ENCODE data around the gene ANKRD33B. TPM values are rescaled to one million over a fixed set of nuclear protein-coding genes. Genes with fewer than 3 reads are reported as not detected.

Gene ANKRD33B
- total and polyA plus RNA-seq, 9 of the 15 experiments (the other 6 are each of a cell fraction or from before 2014, with no cell fraction given): 0.10 to 1.7 (median 0.40) TPM

GRCh38 chr5:10702911-10703491, 139.1 kb downstream of the ANKRD33B start (continued):
- TF ChIP-seq JUN (IDR thresholded peaks at IDR 0.05; ENCODE audit: borderline replicate concordance, low read depth, low read length) (peak; percentile 99), JUN (CRISPR knock-in tag; IDR thresholded peaks at IDR 0.05; ENCODE audit: borderline replicate concordance) (no peak), ELK3 (CRISPR knock-in tag; IDR thresholded peaks at IDR 0.05) (no peak), ZZZ3 (IDR thresholded peaks at IDR 0.05) (no peak), NKRF (IDR thresholded peaks at IDR 0.05; ENCODE audit: borderline replicate concordance) (no peak), SNAPC5 (CRISPR knock-in tag; IDR thresholded peaks at IDR 0.05) (no peak), ZNF239 (CRISPR knock-in tag; IDR thresholded peaks at IDR 0.05) (no peak), ZNF717 (CRISPR knock-in tag; IDR thresholded peaks at IDR 0.05) (no peak), SIX5 (IDR thresholded peaks at IDR 0.05; ENCODE audit: borderline replicate concordance in 1 of 2, insufficient read depth in 1 of 2, low read depth in 1 of 2, low read length in 2 of 2) (no peak), KDM1A (IDR thresholded peaks at IDR 0.05) (peak; percentile 64 to 81), ARID1B (IDR thresholded peaks at IDR 0.05) (peak; percentile 96), GATAD2A (IDR thresholded peaks at IDR 0.05) (no peak), ZNF696 (CRISPR knock-in tag; conservative IDR thresholded peaks at IDR 0.05) (no peak), CCAR2 (IDR thresholded peaks at IDR 0.05; ENCODE audit: low read depth, low read length) (0 out of 2 replicates have a peak, but pooled peaks have one; percentile 60), HNRNPLL (IDR thresholded peaks at IDR 0.05; ENCODE audit: low read depth, low read length, poor library complexity, severe bottlenecking) (peak; percentile 64), FOXM1 (IDR thresholded peaks at IDR 0.05; ENCODE audit: low read depth) (peak; percentile 64; the same call in 1 of the 2 replicates), FOXM1 (CRISPR knock-in tag; IDR thresholded peaks at IDR 0.05; ENCODE audit: low read depth) (no peak), SMARCC2 (IDR thresholded peaks at IDR 0.05; ENCODE audit: low read depth) (peak; percentile 98), EP400 (IDR thresholded peaks at IDR 0.05) (peak; percentile 43; the same call in 1 of the 2 replicates), ZNF274 (IDR thresholded peaks at IDR 0.05; ENCODE audit: borderline replicate concordance, low read depth, low read length) (no peak)
- TF ChIP-seq, protein P1, sequence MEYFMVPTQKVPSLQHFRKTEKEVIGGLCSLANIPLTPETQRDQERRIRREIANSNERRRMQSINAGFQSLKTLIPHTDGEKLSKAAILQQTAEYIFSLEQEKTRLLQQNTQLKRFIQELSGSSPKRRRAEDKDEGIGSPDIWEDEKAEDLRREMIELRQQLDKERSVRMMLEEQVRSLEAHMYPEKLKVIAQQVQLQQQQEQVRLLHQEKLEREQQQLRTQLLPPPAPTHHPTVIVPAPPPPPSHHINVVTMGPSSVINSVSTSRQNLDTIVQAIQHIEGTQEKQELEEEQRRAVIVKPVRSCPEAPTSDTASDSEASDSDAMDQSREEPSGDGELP (CRISPR knock-in tag; IDR thresholded peaks at IDR 0.05; ENCODE audit: borderline replicate concordance): peak; percentile 63; the same call in 1 of the 2 replicates
- TF ChIP-seq, protein P2, sequence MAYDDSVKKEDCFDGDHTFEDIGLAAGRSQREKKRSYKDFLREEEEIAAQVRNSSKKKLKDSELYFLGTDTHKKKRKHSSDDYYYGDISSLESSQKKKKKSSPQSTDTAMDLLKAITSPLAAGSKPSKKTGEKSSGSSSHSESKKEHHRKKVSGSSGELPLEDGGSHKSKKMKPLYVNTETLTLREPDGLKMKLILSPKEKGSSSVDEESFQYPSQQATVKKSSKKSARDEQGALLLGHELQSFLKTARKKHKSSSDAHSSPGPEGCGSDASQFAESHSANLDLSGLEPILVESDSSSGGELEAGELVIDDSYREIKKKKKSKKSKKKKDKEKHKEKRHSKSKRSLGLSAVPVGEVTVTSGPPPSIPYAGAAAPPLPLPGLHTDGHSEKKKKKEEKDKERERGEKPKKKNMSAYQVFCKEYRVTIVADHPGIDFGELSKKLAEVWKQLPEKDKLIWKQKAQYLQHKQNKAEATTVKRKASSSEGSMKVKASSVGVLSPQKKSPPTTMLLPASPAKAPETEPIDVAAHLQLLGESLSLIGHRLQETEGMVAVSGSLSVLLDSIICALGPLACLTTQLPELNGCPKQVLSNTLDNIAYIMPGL (CRISPR knock-in tag; IDR thresholded peaks at IDR 0.05): no peak

Measured in K562 (cell line).